ENCODE results near the gene SLC4A4.

The SLC4A4 gene

DNA sequence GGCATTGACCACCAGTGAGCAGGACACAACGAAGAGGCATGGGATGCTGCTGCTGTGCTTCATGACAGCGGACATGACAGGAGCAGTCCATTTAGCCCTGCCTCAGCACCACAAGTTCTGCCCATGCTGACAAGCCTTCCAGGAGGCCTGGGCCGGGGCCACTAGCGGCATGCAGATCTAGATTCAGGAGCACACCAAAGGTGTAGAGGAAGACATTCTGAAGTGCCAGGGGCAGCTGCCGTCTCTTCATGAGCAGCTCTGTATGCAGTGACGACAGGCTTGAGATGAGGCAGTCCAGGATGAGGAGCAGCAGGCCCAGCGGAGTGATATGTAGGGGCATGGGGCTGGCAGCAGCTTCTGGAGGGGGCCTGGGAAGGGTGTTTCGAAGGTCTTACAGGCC is 38.5 kb upstream of the SLC4A4 start:
- no peak for DNase-seq (ENCODE audit: low read depth)
- TF ChIP-seq, protein P1, sequence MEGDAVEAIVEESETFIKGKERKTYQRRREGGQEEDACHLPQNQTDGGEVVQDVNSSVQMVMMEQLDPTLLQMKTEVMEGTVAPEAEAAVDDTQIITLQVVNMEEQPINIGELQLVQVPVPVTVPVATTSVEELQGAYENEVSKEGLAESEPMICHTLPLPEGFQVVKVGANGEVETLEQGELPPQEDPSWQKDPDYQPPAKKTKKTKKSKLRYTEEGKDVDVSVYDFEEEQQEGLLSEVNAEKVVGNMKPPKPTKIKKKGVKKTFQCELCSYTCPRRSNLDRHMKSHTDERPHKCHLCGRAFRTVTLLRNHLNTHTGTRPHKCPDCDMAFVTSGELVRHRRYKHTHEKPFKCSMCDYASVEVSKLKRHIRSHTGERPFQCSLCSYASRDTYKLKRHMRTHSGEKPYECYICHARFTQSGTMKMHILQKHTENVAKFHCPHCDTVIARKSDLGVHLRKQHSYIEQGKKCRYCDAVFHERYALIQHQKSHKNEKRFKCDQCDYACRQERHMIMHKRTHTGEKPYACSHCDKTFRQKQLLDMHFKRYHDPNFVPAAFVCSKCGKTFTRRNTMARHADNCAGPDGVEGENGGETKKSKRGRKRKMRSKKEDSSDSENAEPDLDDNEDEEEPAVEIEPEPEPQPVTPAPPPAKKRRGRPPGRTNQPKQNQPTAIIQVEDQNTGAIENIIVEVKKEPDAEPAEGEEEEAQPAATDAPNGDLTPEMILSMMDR (IDR thresholded peaks at IDR 0.05; ENCODE audit: low read length, missing control alignments) = no peak
- H3K4me3 ChIP-seq (replicated peaks; ENCODE audit: low read depth, low read length) = no peak overlapping the region

GRCh38 chr4:71300964-71301363 is 37.9 kb upstream of the SLC4A4 start:
- TF ChIP-seq, protein P1 (IDR thresholded peaks at IDR 0.05; ENCODE audit: low read length, missing control alignments) = no peak
- no peak overlapping the region for H3K4me3 ChIP-seq (replicated peaks; ENCODE audit: low read depth, low read length)
- no peak for DNase-seq (ENCODE audit: low read depth)

DNA sequence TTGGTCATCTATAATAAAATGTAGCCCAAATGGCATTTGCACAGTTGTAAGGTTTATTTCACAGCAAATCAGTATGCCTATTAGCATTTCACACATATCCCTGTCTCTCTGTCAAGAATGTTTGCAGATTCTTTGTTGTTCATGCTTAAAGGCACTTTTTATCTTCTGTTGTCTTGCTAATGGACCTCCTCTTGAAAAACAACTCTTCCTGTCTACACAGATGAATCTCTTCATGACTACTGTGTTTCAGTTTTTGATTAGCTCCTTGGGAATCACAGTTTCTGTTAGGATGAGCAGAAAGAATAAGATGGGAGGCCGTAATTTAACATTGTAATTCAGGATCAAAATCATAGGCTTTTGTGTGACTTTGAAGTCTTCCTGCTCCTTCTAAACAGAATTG is 35.5 kb upstream of the SLC4A4 start:
- no peak for DNase-seq (ENCODE audit: low read depth)
- TF ChIP-seq, protein P1 (IDR thresholded peaks at IDR 0.05; ENCODE audit: low read length, missing control alignments) = no peak
- no peak overlapping the region for H3K4me3 ChIP-seq (replicated peaks; ENCODE audit: low read depth, low read length)

DNA sequence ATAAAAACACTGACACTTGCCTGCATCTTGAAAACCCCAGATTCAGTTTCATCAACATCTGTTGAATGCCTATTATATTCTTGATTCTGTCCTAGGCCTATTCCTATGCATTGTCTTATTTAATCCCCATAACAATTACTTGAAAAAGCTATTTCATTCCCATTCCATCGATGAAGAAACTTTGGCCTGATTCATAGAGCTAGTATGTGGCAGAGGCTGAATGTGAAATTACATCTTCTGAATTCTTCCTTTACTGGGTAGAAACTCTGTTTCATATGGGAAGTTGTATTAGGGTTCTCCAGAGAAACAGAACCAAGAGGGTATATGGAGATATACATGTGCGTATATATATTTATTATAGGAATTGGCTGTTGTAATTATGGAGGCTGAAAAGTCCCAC is 35.0 kb upstream of the SLC4A4 start:
- no peak for DNase-seq (ENCODE audit: low read depth)
- TF ChIP-seq, protein P1 (IDR thresholded peaks at IDR 0.05; ENCODE audit: low read length, missing control alignments) = no peak
- no peak overlapping the region for H3K4me3 ChIP-seq (replicated peaks; ENCODE audit: low read depth, low read length)

- DNase-seq (ENCODE audit: low read depth) = no peak
- TF ChIP-seq, protein P1 (IDR thresholded peaks at IDR 0.05; ENCODE audit: low read length, missing control alignments) = no peak
- H3K4me3 ChIP-seq (replicated peaks; ENCODE audit: low read depth, low read length) = no peak overlapping the region
Observed at GRCh38 chr4:71304289-71304850, 34.5 kb upstream of the SLC4A4 start.

- H3K4me3 ChIP-seq (replicated peaks; ENCODE audit: low read depth, low read length) = no peak overlapping the region
- no peak for DNase-seq (ENCODE audit: low read depth)
- TF ChIP-seq, protein P1 (IDR thresholded peaks at IDR 0.05; ENCODE audit: low read length, missing control alignments) = no peak
Observed at GRCh38 chr4:71307729-71308128, 31.1 kb upstream of the SLC4A4 start.

GRCh38 chr4:71322425-71322824 is 16.4 kb upstream of the SLC4A4 start:
- TF ChIP-seq, protein P1 (IDR thresholded peaks at IDR 0.05; ENCODE audit: low read length, missing control alignments) = no peak
- H3K4me3 ChIP-seq (replicated peaks; ENCODE audit: low read depth, low read length) = no peak overlapping the region
- DNase-seq (ENCODE audit: low read depth) = no peak
